ENCODE data around the gene ZNF546.
A peak's percentile ranks its signal among the peaks of the same experiment; 100 is the strongest.

The ZNF546 gene

GRCh38 chr19:39970675-39971379 is 26.0 kb upstream of the ZNF546 start, which contains the start of gene PSMC4:
PSMC4 (plus strand) TSS chr19:39971165; CDS start chr19:39971203, 38 bp downstream.
- Mint-ChIP-seq H3K9me3 (no peaks in the 10 kb centered on the region), H3K4me3 (peak within 1 kb of the TSS; percentile 97), H3K4me1 (peaks cover 62% of the 10 kb centered on the region), H3K27ac (peak within 1 kb of the TSS; percentile 99), H3K36me3 (peaks cover 58% of the 10 kb centered on the region)
- DNase-seq (ENCODE audit: low spot score in 2 of 2): peak; percentile 93 to 99
- peak; percentile 97 for ATAC-seq

- no peak for DNase-seq (ENCODE audit: low spot score in 2 of 2)
- Mint-ChIP-seq H3K27ac (peak overlapping the region; percentile 99), H3K9me3 (no peaks in the 10 kb centered on the region), H3K36me3 (peaks cover 65% of the 10 kb centered on the region), H3K4me1 (peaks cover 62% of the 10 kb centered on the region), H3K4me3 (peak overlapping the region; percentile 97)
- no peak for ATAC-seq
These were observed 25.4 kb upstream of the ZNF546 start for GRCh38 chr19:39971380-39972035.

GRCh38 chr19:39974377-39975155 is 22.3 kb upstream of the ZNF546 start:
- peaks cover 96% of the 10 kb centered on the region for H3K36me3 Mint-ChIP-seq
- peak in 1 of 2 donors; percentile 44 for DNase-seq (ENCODE audit: low spot score in 2 of 2)
- no peaks in the 10 kb centered on the region for H3K9me3 Mint-ChIP-seq
- no peak for ATAC-seq
- H3K4me1 Mint-ChIP-seq: peaks cover 58% of the 10 kb centered on the region
- peak overlapping the region; percentile 36 for H3K27ac Mint-ChIP-seq
- H3K4me3 Mint-ChIP-seq: no peak overlapping the region

- H3K9me3 Mint-ChIP-seq: peaks cover 19% of the 10 kb centered on the region
- no peak overlapping the region for H3K27ac Mint-ChIP-seq
- ATAC-seq: no peak
- peaks cover 69% of the 10 kb centered on the region for H3K36me3 Mint-ChIP-seq
- peaks cover 4% of the 10 kb centered on the region for H3K4me1 Mint-ChIP-seq
- no peak overlapping the region for H3K4me3 Mint-ChIP-seq
- DNase-seq (ENCODE audit: low spot score in 2 of 2): no peak
These were observed 14.0 kb upstream of the ZNF546 start for GRCh38 chr19:39982883-39983282.

GRCh38 chr19:39983695-39984300 is 13.1 kb upstream of the ZNF546 start:
- ATAC-seq (no peak), DNase-seq (ENCODE audit: low spot score in 2 of 2) (peak in 1 of 2 donors; percentile 22)
- H3K36me3 Mint-ChIP-seq: peaks cover 59% of the 10 kb centered on the region
- H3K4me1 Mint-ChIP-seq: no peaks in the 10 kb centered on the region
- no peak overlapping the region for H3K4me3 Mint-ChIP-seq
- peaks cover 19% of the 10 kb centered on the region for H3K9me3 Mint-ChIP-seq
- H3K27ac Mint-ChIP-seq: no peak overlapping the region

- Mint-ChIP-seq H3K4me3 (no peak overlapping the region), H3K9me3 (peaks cover 19% of the 10 kb centered on the region)
- DNase-seq (ENCODE audit: low spot score in 2 of 2): no peak
These were observed 10.2 kb upstream of the ZNF546 start for GRCh38 chr19:39986643-39987042.

GRCh38 chr19:39987167-39987566 is 9.7 kb upstream of the ZNF546 start:
- ATAC-seq (no peak), DNase-seq (ENCODE audit: low spot score in 2 of 2) (no peak)
- Mint-ChIP-seq H3K36me3 (peaks cover 26% of the 10 kb centered on the region), H3K27ac (no peak overlapping the region), H3K9me3 (peaks cover 19% of the 10 kb centered on the region), H3K4me3 (no peak overlapping the region), H3K4me1 (peaks cover 3% of the 10 kb centered on the region)

More at GRCh38 chr19:39986643-39987042, 10.2 kb upstream of the ZNF546 start:
- H3K36me3 Mint-ChIP-seq: peaks cover 31% of the 10 kb centered on the region
- no peak for ATAC-seq
- no peak overlapping the region for H3K27ac Mint-ChIP-seq
- H3K4me1 Mint-ChIP-seq: no peaks in the 10 kb centered on the region

GRCh38 chr19:39987596-39987995 is 9.3 kb upstream of the ZNF546 start:
- Mint-ChIP-seq H3K9me3 (peaks cover 19% of the 10 kb centered on the region), H3K27ac (no peak overlapping the region), H3K4me1 (peaks cover 7% of the 10 kb centered on the region), H3K4me3 (no peak overlapping the region), H3K36me3 (peaks cover 21% of the 10 kb centered on the region)
- DNase-seq (ENCODE audit: low spot score in 2 of 2) (no peak), ATAC-seq (no peak)

- H3K4me3 Mint-ChIP-seq: no peak overlapping the region
- DNase-seq (ENCODE audit: low spot score in 2 of 2) (no peak), ATAC-seq (no peak)
- H3K4me1 Mint-ChIP-seq: peaks cover 42% of the 10 kb centered on the region
- peaks cover 5% of the 10 kb centered on the region for H3K9me3 Mint-ChIP-seq
- no peak overlapping the region for H3K27ac Mint-ChIP-seq
- peaks cover 6% of the 10 kb centered on the region for H3K36me3 Mint-ChIP-seq
These were observed 3.3 kb upstream of the ZNF546 start for GRCh38 chr19:39993605-39994004.

GRCh38 chr19:39994361-39994760 is 2.5 kb upstream of the ZNF546 start:
- DNase-seq (ENCODE audit: low spot score in 2 of 2): no peak
- Mint-ChIP-seq H3K27ac (no peak overlapping the region), H3K9me3 (peaks cover 5% of the 10 kb centered on the region), H3K4me1 (peaks cover 42% of the 10 kb centered on the region), H3K36me3 (peaks cover 6% of the 10 kb centered on the region), H3K4me3 (no peak overlapping the region)
- ATAC-seq: no peak

- Mint-ChIP-seq H3K9me3 (peaks cover 5% of the 10 kb centered on the region), H3K27ac (peak overlapping the region; percentile 91), H3K4me1 (peaks cover 42% of the 10 kb centered on the region), H3K36me3 (peaks cover 6% of the 10 kb centered on the region), H3K4me3 (peak overlapping the region; percentile 85)
- ATAC-seq (no peak), DNase-seq (ENCODE audit: low spot score in 2 of 2) (no peak)
These were observed 1.1 kb upstream of the ZNF546 start for GRCh38 chr19:39995794-39996193.

- DNase-seq (ENCODE audit: low spot score in 2 of 2): no peak
- Mint-ChIP-seq H3K27ac (peak overlapping the region; percentile 91), H3K36me3 (peaks cover 6% of the 10 kb centered on the region), H3K4me3 (peak overlapping the region; percentile 85), H3K4me1 (peaks cover 42% of the 10 kb centered on the region), H3K9me3 (peaks cover 5% of the 10 kb centered on the region)
- ATAC-seq: peak; percentile 76
These were observed 546 bp upstream of the ZNF546 start for GRCh38 chr19:39996218-39996810.

- H3K9me3 Mint-ChIP-seq: peaks cover 4% of the 10 kb centered on the region
- peaks cover 6% of the 10 kb centered on the region for H3K36me3 Mint-ChIP-seq
- no peak for DNase-seq (ENCODE audit: low spot score in 2 of 2)
- H3K4me1 Mint-ChIP-seq: peaks cover 33% of the 10 kb centered on the region
- H3K27ac Mint-ChIP-seq: peak overlapping the region; percentile 91
- H3K4me3 Mint-ChIP-seq: peak overlapping the region; percentile 85
- ATAC-seq: peak; percentile 58
These were observed 867 bp downstream of the ZNF546 start for GRCh38 chr19:39997638-39998216.

- no peak for DNase-seq (ENCODE audit: low spot score in 2 of 2)
- Mint-ChIP-seq H3K4me1 (peaks cover 28% of the 10 kb centered on the region), H3K36me3 (peaks cover 6% of the 10 kb centered on the region), H3K27ac (peak overlapping the region; percentile 91), H3K9me3 (no peaks in the 10 kb centered on the region), H3K4me3 (peak overlapping the region; percentile 85)
- ATAC-seq: no peak
These were observed 1.6 kb downstream of the ZNF546 start for GRCh38 chr19:39998501-39998900.
